GM23248 (cell line): Measurements from ENCODE around the gene MEX3A. TPM values are rescaled to one million over a fixed set of nuclear protein-coding genes. Genes with fewer than 3 reads are reported as not detected.

Experiments used
- DNase-seq: peaks from one replicate; pipeline ENCODE4 v3.0.0-alpha.2; 2015
- H2AFZ ChIP-seq: fragments of 200-600 bp; sonication (generic); 2 replicates; pipeline ENCODE4 v1.6.1; 2016; ENCODE audit warnings: antibody characterized with exemption
- H3F3A ChIP-seq: fragments of 200-600 bp; sonication (generic); 2 replicates; pipeline ENCODE4 v1.6.1; 2016; ENCODE audit warnings: mild to moderate bottlenecking, antibody characterized with exemption, mixed run types; ENCODE audit not compliant: insufficient read depth
- H3K27ac ChIP-seq: fragments of 200-600 bp; sonication (generic); 2 replicates; pipeline ENCODE4 v1.5.1; 2016; ENCODE audit warnings: mild to moderate bottlenecking
- H3K27me3 ChIP-seq: fragments of 200-600 bp; sonication (generic); replicated peaks from 2 replicates; pipeline ENCODE4 v1.6.1; 2016; ENCODE audit warnings: mild to moderate bottlenecking; ENCODE audit not compliant: insufficient read depth
- H3K36me3 ChIP-seq: fragments of 200-600 bp; sonication (generic); 2 replicates; pipeline ENCODE4 v1.6.1; 2016; ENCODE audit warnings: low read depth, mild to moderate bottlenecking
- H3K4me1 ChIP-seq: fragments of 200-600 bp; sonication (generic); 2 replicates; pipeline ENCODE4 v1.6.1; 2016; ENCODE audit warnings: mild to moderate bottlenecking; ENCODE audit not compliant: insufficient read depth
- H3K4me2 ChIP-seq: fragments of 200-600 bp; sonication (generic); one replicate; pipeline ENCODE4 v1.6.1; 2016; ENCODE audit warnings: mild to moderate bottlenecking; ENCODE audit not compliant: unreplicated experiment
- H3K4me3 ChIP-seq: fragments of 200-600 bp; sonication (generic); 2 replicates; pipeline ENCODE4 v1.5.1; 2016; ENCODE audit warnings: mild to moderate bottlenecking
- H3K79me2 ChIP-seq: fragments of 200-600 bp; sonication (generic); 2 replicates; pipeline ENCODE4 v1.6.1; 2016; ENCODE audit warnings: mild to moderate bottlenecking; ENCODE audit not compliant: insufficient read depth
- H3K9ac ChIP-seq: fragments of 200-600 bp; sonication (generic); 2 replicates; pipeline ENCODE4 v1.6.1; 2016; ENCODE audit warnings: mild to moderate bottlenecking
- H3K9me2 ChIP-seq: fragments of 200-600 bp; sonication (generic); 2 replicates; pipeline ENCODE4 v1.6.1; 2016; ENCODE audit warnings: mixed run types, mild to moderate bottlenecking, moderate library complexity; ENCODE audit not compliant: insufficient read depth
- H3K9me3 ChIP-seq: fragments of 200-600 bp; sonication (generic); one replicate; pipeline ENCODE4 v1.6.1; 2017; ENCODE audit warnings: low read depth
- H4K20me1 ChIP-seq: fragments of 200-600 bp; sonication (generic); 2 replicates; pipeline ENCODE4 v1.6.0; 2016; ENCODE audit not compliant: insufficient read depth
- EZH2 ChIP-seq: fragments of 200-600 bp; sonication (generic); IDR thresholded peaks from 2 replicates; pipeline ENCODE4 v1.6.1; 2018; ENCODE audit warnings: antibody characterized with exemption, mild to moderate bottlenecking; ENCODE audit not compliant: insufficient read depth, poor library complexity, severe bottlenecking
- EZH2phosphoT487 ChIP-seq: fragments of 200-600 bp; sonication (generic); IDR thresholded peaks from 2 replicates; pipeline ENCODE4 v1.6.1; 2018; ENCODE audit warnings: antibody characterized with exemption, moderate library complexity, mild to moderate bottlenecking, low read depth; ENCODE audit not compliant: insufficient read depth
- WGBS, 2 experiments: methylation state at CpG; one replicate each; pipeline ENCODE4 v1.1.6; 2015 to 2017; ENCODE audit warnings: low lambda C conversion rate in 2 of 2, low coverage in 1 of 2; ENCODE audit errors: missing lambda C conversion rate in 2 of 2; 5-methylcytosine and 5-hydroxymethylcytosine counted together
- in situ Hi-C: fragments of 300-500 bp; cut with MboI; formaldehyde crosslinking; loops from 2 replicates; pipeline ENCODE4 v1.15.0; 2020
- polyA plus RNA-seq: library from polyadenylated mRNA; unstranded; fragments of >200 nt; fragmentation: Nextera tagmentation; extraction: Ambion mirVana; gene quantifications from 2 replicates; pipeline ENCODE4 v1.2.1, GENCODE V29; 2016
- total RNA-seq: library from RNA; depleted of rRNA; stranded (reverse); fragments of >200 nt; shearing (Covaris generic); gene quantifications from 2 replicates; pipeline ENCODE4 v1.2.3, GENCODE V29; 2014

Gene MEX3A
- total and polyA plus RNA-seq, 2 experiments from 2014 or later, result 0.05 to 0.22 TPM

GRCh38 chr1:156067262-156067661, 15.0 kb downstream of the MEX3A start:
- Histone ChIP-seq H4K20me1 (no peaks in the 10 kb centered on the region), H3K36me3 (no peaks in the 10 kb centered on the region), H3F3A (no peaks in the 10 kb centered on the region), H3K27ac (no peak overlapping the region), H2AFZ (no peak overlapping the region), H3K9ac (no peak overlapping the region), H3K27me3 (no peaks in the 10 kb centered on the region), H3K4me3 (no peak overlapping the region), H3K4me2 (no peak overlapping the region), H3K79me2 (no peaks in the 10 kb centered on the region), H3K9me2 (no peaks in the 10 kb centered on the region), H3K9me3 (no peaks in the 10 kb centered on the region), H3K4me1 (no peaks in the 10 kb centered on the region)
- peak; percentile 18 for DNase-seq
- in situ Hi-C loops, result no loop called here
- TF ChIP-seq EZH2, result no peak
- TF ChIP-seq EZH2phosphoT487, result no peak
- 39 to 54% methylated on average over 2 of the region's 2 CpGs for WGBS, 2 experiments

- Histone ChIP-seq H3K27ac (no peak overlapping the region), H3K9me3 (no peaks in the 10 kb centered on the region), H3K9ac (no peak overlapping the region), H3K4me1 (no peaks in the 10 kb centered on the region), H3F3A (no peaks in the 10 kb centered on the region), H3K27me3 (no peaks in the 10 kb centered on the region), H3K79me2 (no peaks in the 10 kb centered on the region), H3K36me3 (no peaks in the 10 kb centered on the region), H3K9me2 (no peaks in the 10 kb centered on the region), H3K4me2 (no peak overlapping the region), H2AFZ (no peak overlapping the region), H3K4me3 (no peak overlapping the region), H4K20me1 (no peaks in the 10 kb centered on the region)
- TF ChIP-seq EZH2phosphoT487, result no peak
- TF ChIP-seq EZH2, result no peak
- in situ Hi-C loops, result no loop called here
- no peak for DNase-seq
- WGBS, 2 experiments, result 74% methylated on average over 16 of the region's 16 CpGs
Observed at GRCh38 chr1:156065871-156066270, 16.4 kb downstream of the MEX3A start.

GRCh38 chr1:156065212-156065611, 17.1 kb downstream of the MEX3A start:
- no peaks in the 10 kb centered on the region for H3K36me3 ChIP-seq
- no peaks in the 10 kb centered on the region for H3K4me1 ChIP-seq
- no peak overlapping the region for H3K4me2 ChIP-seq
- no peak for TF ChIP-seq EZH2phosphoT487
- TF ChIP-seq EZH2, result no peak
- H3K9me3 ChIP-seq, result no peaks in the 10 kb centered on the region
- H3K4me3 ChIP-seq, result no peak overlapping the region
- H3K27me3 ChIP-seq, result no peaks in the 10 kb centered on the region
- H4K20me1 ChIP-seq, result no peaks in the 10 kb centered on the region
- no peak overlapping the region for H3K27ac ChIP-seq
- H3K9ac ChIP-seq, result no peak overlapping the region
- WGBS, 2 experiments, result 94 to 98% methylated on average over 3 of the region's 3 CpGs
- H3K9me2 ChIP-seq, result no peaks in the 10 kb centered on the region
- DNase-seq, result no peak
- in situ Hi-C loops, result no loop called here
- H3K79me2 ChIP-seq, result no peaks in the 10 kb centered on the region
- H3F3A ChIP-seq, result no peaks in the 10 kb centered on the region
- no peak overlapping the region for H2AFZ ChIP-seq

GRCh38 chr1:156064615-156065014, 17.6 kb downstream of the MEX3A start:
- Histone ChIP-seq H3F3A (no peaks in the 10 kb centered on the region), H3K79me2 (no peaks in the 10 kb centered on the region), H3K4me3 (no peak overlapping the region), H3K27ac (no peak overlapping the region), H3K36me3 (no peaks in the 10 kb centered on the region), H3K9ac (no peak overlapping the region), H3K4me1 (no peaks in the 10 kb centered on the region), H3K9me2 (no peaks in the 10 kb centered on the region), H3K9me3 (no peaks in the 10 kb centered on the region), H2AFZ (no peak overlapping the region), H4K20me1 (no peaks in the 10 kb centered on the region), H3K4me2 (no peak overlapping the region), H3K27me3 (no peaks in the 10 kb centered on the region)
- WGBS, 2 experiments, result 100% methylated on average over 2 of the region's 2 CpGs
- in situ Hi-C loops, result no loop called here
- no peak for TF ChIP-seq EZH2
- no peak for TF ChIP-seq EZH2phosphoT487
- DNase-seq, result peak; percentile 14

GRCh38 chr1:156063997-156064285, 18.3 kb downstream of the MEX3A start:
- Histone ChIP-seq H3K4me3 (no peak overlapping the region), H3K36me3 (no peaks in the 10 kb centered on the region), H3K27me3 (no peaks in the 10 kb centered on the region), H3K4me1 (no peaks in the 10 kb centered on the region), H4K20me1 (no peaks in the 10 kb centered on the region), H3K27ac (no peak overlapping the region), H3F3A (no peaks in the 10 kb centered on the region), H3K4me2 (no peak overlapping the region), H3K9me3 (no peaks in the 10 kb centered on the region), H3K9ac (no peak overlapping the region), H3K79me2 (no peaks in the 10 kb centered on the region), H2AFZ (no peak overlapping the region), H3K9me2 (no peaks in the 10 kb centered on the region)
- DNase-seq, result no peak
- in situ Hi-C loops, result no loop called here
- 63 to 76% methylated on average over 2 of the region's 2 CpGs for WGBS, 2 experiments
- TF ChIP-seq EZH2phosphoT487, result no peak
- no peak for TF ChIP-seq EZH2
